Vagina (tissue), 2 donors: ENCODE data around the gene PFAS.

Source experiments
- POLR2A ChIP-seq, 2 donors: fragments of 450-650 bp; IDR thresholded peaks; one replicate each; pipeline ENCODE4 v1.6.1; 2017; ENCODE audit warnings: antibody characterized with exemption in 2 of 2, mild to moderate bottlenecking in 2 of 2, moderate library complexity in 2 of 2
- POLR2AphosphoS5 ChIP-seq, 2 donors: sonication (generic); formaldehyde crosslinking; IDR thresholded peaks; one replicate each; pipeline ENCODE4 v1.9.0; 2017; ENCODE audit warnings: antibody characterized with exemption in 2 of 2, mild to moderate bottlenecking in 2 of 2, low read depth in 1 of 2; ENCODE audit not compliant: insufficient read depth in 1 of 2
- TF ChIP-seq, protein P1 (sequence below), 3 experiments: fragments of 450-650 bp in 2 of 3; fragments of 200-600 bp in 1 of 3; sonication (generic) in 1 of 3; IDR thresholded peaks; one replicate each; pipeline ENCODE4 v1.5.1; 2017 to 2019; ENCODE audit warnings: antibody characterized with exemption in 3 of 3, mild to moderate bottlenecking in 2 of 3, moderate library complexity in 2 of 3

DNA sequence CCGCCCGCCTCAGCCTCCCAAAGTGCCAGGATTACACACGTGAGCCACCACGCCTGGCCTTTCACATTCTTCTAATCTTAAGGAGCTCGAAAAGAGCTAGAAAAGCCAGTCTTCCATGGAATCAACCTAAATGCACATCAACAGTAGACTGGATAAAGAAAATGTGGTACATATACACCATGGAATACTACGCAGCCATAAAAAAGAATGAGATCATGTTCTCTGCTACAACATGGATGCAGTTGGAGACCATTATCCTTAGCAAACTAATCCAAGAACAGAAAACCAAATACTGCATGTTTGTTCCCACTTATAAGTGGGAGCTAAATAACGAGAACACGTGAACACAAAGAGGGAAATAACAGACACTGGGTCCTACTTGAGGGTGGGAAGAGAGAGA is 4.3 kb upstream of the PFAS start:
- TF ChIP-seq, protein P1, sequence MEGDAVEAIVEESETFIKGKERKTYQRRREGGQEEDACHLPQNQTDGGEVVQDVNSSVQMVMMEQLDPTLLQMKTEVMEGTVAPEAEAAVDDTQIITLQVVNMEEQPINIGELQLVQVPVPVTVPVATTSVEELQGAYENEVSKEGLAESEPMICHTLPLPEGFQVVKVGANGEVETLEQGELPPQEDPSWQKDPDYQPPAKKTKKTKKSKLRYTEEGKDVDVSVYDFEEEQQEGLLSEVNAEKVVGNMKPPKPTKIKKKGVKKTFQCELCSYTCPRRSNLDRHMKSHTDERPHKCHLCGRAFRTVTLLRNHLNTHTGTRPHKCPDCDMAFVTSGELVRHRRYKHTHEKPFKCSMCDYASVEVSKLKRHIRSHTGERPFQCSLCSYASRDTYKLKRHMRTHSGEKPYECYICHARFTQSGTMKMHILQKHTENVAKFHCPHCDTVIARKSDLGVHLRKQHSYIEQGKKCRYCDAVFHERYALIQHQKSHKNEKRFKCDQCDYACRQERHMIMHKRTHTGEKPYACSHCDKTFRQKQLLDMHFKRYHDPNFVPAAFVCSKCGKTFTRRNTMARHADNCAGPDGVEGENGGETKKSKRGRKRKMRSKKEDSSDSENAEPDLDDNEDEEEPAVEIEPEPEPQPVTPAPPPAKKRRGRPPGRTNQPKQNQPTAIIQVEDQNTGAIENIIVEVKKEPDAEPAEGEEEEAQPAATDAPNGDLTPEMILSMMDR (IDR thresholded peaks at IDR 0.05) = no peak
- no peak for TF ChIP-seq POLR2A (IDR thresholded peaks at IDR 0.05)
- TF ChIP-seq POLR2AphosphoS5 (IDR thresholded peaks at IDR 0.05; ENCODE audit: insufficient read depth in 1 of 2, low read depth in 1 of 2) = no peak
